Stimulated activated CD4-positive, alpha-beta T cell treated with anti-CD3 and anti-CD28 coated beads, TNF-alpha, amount 100 ng/mL, for 4 hours (primary cell): Measurements from ENCODE around the gene PHLDB3.
"Not testable (repeated sequence)": the region's sequence is repeated elsewhere in the genome, so short reads cannot be mapped to it uniquely, and the experiment has no call there.

Experiments used
- DNase-seq, 3 experiments: peaks; one replicate each; pipeline ENCODE4 v3.0.0-alpha.2; 2020; ENCODE audit warnings: low read depth in 3 of 3

Gene PHLDB3

DNA sequence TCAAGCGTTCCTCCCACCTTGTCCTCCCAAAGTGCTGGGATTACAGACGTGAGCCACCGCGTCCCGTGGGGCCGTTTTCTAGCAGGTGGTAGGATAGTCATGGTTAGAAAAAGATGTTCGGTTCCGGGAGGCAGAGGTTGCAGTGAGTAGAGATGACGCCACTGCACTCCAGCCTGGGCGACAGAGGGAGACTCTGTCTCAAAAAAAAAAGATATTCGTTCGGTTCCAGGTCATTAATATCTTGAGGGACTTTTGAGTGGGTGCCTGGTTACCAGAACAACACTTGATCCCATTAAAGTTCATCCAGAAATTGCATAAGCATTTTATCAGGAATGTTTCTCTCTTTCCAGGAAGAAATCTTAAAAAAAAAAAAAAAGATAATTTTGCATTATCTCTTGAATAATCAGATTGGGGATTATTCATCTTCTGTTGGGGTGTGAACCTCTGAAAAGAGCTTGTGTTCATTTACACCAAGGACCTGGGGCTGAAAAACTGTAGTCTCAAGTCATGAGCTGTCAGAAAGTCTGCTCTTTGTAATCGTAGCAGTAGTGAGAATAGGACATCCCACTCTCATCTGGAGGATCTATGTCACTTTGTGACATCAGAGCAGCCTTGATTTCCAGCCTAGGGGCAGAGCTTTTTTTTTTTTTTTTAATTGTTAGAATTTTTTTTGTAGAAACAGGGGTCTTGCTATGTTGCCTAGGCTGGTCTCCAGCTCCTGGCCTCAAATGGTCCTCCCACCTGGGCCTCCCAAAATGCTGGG is 23.5 kb upstream of the PHLDB3 start:
- DNase-seq = no peak

- DNase-seq = peak; percentile 39 to 66 (median 48)
Observed at GRCh38 chr19:43526884-43527859, 22.6 kb upstream of the PHLDB3 start, which contains the start of gene ETHE1. TSS of gene ETHE1 (minus strand) at chr19:43527201. CDS start at chr19:43527177, 24 bp downstream.

DNA sequence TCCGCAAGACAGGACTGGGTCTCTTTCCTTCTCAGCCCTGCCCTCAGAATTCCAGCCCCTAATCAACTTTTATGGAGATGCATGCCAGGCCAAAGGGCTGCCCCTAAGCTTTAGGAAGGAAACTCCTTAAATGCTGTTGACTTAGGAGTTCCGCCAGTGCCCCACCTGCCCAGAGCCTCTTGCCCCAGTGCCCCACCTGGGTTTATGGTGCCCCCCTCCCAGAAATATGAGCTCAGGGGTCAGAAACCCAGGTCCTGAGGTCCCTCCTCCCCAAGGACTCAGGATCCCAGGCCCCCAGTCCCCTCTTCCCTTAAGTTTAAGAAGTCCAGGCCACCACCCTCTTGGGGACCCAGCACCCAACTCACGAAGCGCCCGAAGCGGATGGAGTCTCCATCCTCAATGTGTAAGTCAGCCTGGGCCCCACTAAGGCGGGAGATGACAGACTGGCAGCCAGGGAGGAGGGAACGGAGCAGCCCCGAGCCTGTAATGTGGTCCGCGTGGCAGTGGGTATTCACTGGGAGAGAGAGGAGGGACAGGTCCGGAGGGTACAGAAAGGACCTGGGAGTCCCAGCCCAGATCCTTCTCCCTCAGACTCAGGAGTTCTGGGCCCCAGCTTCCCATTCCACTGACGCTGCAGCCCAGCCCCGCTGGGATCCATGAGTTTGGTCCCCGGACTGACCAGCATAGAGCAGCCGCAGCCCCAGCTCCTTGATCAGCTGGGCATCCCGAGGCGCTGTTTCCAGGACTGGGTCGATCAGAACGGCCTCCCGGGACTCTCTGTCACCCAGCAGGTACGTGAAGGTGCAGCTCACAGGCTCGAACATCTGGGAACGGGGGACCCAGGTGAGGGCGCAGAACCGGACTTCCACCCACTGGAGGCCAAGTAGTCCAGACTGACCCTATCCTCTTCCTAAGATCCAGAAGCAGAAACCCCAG is 21.6 kb upstream of the PHLDB3 start:
- DNase-seq = peak in 1 of 3 experiments; percentile 8

GRCh38 chr19:43524922-43525835 is 20.6 kb upstream of the PHLDB3 start:
- peak in 2 of 3 experiments; percentile 18 to 20 for DNase-seq

DNA sequence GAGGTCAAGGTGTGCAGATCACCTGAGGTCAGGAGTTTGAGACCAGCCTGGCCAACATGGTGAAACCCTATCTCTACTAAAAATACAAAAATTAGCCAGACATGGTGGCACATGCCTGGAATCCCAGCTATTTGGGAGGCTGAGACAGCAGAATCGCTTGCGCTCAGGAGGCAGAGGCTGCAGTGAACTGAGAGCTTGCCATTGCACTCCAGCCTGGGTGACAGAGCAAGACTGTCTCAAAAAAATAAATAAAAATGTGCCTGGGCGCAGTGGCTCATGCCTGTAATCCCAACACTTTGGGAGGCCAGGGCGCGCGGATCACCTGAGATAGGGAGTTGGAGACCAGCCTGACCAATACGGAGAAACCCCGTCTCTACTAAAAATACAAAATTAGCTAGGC is 19.1 kb upstream of the PHLDB3 start:
- not testable (repeated sequence) for DNase-seq

- no peak for DNase-seq
Observed at GRCh38 chr19:43522929-43523328, 18.4 kb upstream of the PHLDB3 start.

DNA sequence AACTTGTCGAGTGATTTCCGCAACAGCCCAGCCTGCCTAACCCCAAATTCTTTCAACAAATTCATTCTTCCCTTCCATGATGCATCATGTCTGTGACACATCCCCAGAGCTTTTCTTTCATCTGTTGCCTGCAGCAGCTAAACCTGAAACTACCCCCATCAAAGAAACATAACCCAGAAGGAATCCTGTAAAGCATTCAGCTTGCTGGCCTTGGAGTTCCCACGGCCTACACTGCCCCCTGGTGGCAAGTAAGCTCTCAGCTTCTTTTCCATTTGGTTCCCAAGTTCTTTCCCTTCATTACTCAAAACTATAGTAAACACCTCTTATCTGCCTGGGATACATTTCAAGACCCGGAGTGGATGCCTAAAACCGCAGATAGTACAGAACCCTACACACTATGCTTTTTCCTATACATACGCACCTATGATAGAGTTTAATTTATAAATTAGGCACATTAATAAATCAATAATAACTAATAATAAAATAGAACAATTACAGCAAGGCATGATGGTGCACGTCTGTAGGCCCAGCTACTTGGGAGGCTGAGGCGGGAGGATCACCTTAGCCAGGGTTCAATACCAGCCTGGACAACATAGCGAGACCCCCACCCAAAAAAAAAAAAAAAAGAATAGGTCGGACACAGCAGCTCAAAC is 15.0 kb upstream of the PHLDB3 start:
- DNase-seq = peak; percentile 59 to 72 (median 64)

GRCh38 chr19:43518051-43518450 is 13.5 kb upstream of the PHLDB3 start:
- no peak for DNase-seq

DNA sequence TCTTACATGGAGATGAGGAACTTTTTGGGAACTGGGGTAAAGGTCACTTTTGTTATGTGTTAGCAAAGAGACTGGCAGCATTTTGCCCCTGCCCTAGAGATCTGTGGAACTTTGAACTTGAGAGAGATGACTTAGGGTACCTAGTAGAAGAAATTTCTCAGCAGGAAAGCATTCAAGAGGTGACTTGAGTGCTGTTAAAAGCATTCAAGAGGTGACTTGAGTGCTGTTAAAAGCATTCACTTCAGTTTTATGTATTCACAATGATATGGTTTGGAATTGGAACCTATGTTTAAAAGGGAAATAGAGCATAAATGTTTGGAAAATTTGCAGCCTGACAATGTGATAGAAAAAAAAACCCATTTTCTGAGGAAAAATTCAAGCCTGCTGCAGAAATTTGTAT is 7.9 kb upstream of the PHLDB3 start:
- not testable (repeated sequence) for DNase-seq

DNA sequence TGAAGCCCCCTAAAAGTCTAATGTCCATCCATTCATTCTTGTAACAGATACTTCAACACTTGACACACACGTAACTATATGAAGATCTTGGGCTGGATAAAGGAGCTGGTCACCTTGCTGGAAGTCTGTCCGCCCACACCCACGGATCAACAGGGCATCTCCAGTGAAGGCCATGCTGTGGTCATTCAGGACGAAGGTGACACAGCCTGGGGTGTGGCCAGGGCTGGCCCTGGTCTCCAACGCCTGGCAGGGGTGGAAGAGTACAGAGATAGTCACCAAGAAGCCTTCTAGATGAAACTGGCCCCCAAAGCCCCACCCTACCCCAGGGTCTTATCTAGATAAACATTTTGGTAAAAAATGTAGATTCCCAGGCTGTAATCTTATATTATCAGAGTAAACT is 6.8 kb upstream of the PHLDB3 start:
- no peak for DNase-seq

DNA sequence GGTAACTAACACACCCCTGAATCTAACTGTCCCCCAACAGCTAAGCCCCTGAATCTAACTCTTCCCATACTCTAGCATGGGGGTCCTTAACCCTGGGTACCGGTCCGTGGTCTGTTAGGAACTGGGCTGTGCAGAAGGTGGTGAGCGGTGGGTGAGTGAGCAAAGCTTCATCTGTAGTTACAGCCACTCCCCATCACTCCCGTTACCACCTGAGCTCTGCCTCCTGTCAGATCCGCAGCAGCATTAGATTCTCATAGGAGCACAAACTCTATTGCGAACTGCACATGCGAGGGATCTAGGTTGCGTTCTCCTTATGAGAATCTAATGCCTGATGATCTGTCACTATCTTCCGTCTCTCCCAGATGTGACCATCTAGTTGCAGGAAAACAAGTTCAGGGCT is 6.2 kb upstream of the PHLDB3 start:
- no peak for DNase-seq

DNA sequence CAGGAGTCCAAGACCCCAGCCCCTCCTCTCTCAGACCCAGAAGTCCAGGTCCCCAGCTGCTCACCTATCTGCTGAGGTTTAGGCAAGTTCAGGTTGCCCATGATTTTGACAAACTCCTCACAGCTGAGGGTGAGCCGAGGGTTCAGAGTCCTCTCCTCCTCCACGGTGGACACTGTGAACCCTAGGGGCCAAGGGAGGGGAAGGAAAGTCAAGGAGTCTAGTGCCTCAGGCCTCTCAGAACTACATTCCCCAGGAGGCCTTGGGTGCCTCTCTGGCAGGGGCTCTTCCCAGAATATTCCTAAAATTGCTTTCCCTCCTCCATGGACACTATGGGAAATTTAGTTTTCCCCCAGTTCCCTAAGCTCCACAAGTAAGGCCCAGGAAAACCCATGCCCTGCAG is 3.3 kb upstream of the PHLDB3 start:
- no peak for DNase-seq

- DNase-seq = no peak
Observed at GRCh38 chr19:43506629-43507028, 2.1 kb upstream of the PHLDB3 start.

GRCh38 chr19:43505941-43506340 is 1.4 kb upstream of the PHLDB3 start:
- DNase-seq = no peak

DNA sequence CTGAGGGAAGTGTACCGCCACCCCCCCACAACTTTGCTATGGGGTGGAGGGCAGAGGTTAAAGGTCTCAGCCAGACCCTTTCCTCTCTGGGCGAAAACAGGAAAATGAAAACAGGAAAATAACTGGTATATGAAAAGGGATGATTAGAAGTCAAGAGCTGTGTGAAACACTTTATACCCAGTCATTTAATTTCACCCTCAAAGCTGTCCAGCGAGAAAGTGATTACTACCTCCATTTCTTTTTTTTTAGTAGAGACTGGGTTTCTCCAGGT is 575 bp upstream of the PHLDB3 start:
- no peak for DNase-seq

DNA sequence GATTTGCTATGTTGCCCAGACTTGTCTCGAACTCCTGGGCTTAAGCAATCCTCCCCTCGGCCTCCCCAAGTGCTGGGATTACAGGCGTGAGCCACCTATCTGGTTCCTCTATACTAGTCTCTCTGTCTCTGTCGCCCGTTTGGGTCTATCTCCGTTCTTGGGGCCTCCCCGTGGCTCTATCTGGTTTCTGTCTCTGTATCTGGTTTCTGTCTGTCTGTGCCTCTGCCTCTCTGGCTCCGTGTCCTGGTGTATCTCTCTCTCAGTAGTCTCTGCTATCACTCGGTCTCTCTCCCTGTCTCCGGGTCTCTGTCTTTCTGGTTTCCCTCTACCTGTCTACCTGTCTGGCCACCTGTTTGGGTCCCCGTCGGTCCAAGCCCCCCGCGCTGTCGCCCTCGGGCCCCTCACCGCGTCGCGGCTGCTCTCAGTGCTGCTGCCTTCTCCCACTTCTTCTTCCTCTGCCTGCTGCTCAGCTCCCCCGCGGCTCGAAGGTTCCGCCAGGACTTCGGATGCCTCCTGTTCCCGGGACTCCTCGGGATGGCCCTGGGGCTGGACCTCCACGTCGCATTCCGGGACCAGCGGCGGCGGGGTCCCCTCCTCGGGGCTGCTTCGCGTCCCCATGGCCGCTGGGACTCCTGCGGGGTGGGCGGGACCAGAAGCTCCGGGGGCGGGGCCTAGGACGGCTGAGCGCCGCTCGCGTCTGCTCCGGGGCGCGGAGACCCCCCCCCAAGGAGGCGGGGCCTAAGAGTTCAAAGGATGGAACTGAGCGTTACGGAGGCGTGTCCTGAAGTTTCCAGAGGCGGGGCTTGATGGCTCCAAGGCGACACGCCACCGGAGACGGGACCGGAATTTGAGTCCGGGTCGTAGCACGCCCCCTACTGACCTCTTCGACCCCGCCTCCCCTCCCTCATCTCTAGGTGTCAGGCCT is 783 bp downstream of the PHLDB3 start:
- DNase-seq = peak; percentile 99 to 100 (median 99)

DNA sequence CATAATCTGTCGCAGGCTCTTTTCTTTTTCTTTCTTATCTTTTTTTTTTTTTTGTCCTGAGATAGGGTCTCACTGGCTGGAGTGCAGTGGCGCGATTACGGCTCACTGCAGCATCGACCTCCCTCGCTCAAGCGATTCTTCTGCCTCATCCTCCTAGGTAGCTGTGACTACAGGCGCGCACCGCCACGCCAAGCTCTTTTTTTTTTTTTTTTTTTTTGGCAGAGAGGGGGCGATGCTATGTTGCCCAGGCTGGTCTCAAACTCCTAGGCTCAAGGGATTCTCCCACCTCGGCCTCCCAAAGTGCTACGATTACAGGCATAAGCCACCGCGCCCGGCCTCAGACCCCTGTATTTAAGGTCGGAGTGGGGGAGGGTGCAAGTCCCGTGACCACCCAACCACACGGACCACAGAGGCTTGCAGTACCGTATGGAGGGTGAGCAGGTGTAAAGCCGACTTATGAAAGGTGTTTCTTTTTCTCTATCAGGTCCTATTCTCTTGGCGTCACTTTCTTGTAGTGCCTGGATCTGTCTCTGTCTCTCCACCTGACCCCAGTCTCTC is 2.0 kb downstream of the PHLDB3 start:
- no peak for DNase-seq

DNA sequence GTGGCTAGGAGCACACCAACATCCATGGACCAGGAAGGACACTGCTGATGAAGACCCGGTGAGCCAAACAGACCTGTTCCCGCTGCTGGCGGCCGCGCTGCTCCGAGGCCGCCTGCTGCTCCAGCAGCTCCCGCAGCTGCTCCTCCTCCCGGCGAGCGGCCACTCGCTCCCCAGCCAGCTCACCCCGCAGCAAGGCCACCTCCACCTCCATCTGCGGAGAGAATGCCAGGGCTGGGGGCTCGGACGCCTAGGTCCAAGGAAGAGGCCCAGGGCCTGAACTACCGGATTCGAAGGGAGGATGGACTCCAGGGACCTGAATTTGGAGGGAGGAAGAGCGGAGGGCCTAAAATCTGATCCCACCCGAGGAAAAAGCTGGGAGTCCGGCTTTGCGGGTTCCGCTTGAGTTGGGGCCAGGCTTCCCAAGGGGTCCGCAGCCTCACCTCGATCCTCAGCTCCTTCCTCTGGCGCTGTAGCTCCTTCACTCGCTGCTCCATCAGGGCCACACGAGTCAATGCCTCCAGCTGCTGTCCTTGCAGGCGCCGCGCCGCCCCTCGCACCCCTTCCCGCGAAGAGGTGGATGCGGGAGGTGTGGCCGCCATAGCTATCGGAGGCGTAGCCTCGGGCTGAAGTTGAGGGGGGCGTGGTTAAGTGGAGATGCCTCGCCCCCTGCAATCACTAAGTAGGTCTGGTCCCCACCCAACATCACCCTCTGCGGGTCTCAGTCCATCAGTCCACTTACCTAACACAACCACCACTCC is 2.7 kb downstream of the PHLDB3 start:
- DNase-seq = no peak
